GM21786 (cell line): ENCODE results near the gene PPM1A.

Experiments
- ATAC-seq: cut with Tn5 transposase; IDR thresholded peaks from one replicate; pipeline ENCODE4 v1.9.1; 2021; ENCODE audit not compliant: unreplicated experiment

The PPM1A gene

GRCh38 chr14:60248697-60249318 is at the start of gene PPM1A:
PPM1A (plus strand) TSS chr14:60249221; CDS start chr14:60282704, 33,483 bp downstream.
- peak; percentile 63 for ATAC-seq

DNA sequence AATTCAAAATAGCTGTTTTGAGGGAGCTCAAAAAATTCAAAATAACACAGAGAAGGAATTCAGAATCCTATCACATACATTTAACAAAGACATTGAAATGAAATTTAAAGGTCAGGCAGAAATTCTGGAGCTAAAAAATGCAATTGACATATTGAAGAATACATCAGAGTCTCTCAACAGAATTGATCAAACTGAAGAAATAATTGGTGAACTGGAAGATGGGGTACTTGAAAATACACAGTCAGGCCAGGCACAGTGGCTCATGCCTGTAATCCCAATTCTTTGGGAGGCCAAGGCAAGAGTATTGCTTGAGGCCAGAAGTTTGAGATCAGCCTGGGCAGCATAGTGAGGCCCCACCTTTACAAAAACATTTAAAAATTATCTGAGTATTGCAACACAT is 49.7 kb upstream of the PPM1A start:
- no peak for ATAC-seq

DNA sequence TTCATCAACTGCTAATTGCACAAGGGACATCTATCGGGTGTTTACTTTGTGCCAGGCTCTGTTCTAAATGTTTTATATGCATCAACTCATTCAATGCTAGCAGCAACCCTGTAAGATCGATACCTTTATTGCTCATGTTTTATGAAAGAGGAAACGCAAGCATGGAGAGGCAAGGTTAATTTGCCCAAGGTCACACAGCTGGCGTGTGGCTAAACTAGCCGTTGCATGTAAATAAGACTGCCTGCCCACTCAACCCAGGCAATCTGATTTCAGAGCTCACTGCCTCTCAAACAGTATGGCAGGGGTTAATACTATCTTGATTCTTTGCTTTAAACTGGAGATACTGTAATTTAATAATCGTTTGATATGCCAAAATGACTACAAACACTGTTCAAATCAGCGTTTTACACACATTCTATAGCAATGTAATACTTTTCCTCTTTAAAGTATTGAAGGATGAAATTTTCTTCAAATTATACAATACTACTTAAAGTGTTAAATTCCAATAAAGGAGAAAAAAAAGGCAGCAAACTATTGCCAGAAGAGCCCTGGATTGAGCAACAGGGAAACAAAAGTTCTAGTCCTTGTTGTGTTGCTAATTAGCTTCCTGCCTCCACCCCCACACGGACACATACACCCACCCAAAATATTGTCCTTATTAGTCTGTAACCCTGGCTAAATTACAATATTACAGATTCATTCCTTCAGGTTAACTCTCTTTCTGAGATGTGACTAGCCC is 44.7 kb upstream of the PPM1A start:
- peak; percentile 78 for ATAC-seq

GRCh38 chr14:60204843-60205774 is 43.9 kb upstream of the PPM1A start:
- ATAC-seq: peak; percentile 52

DNA sequence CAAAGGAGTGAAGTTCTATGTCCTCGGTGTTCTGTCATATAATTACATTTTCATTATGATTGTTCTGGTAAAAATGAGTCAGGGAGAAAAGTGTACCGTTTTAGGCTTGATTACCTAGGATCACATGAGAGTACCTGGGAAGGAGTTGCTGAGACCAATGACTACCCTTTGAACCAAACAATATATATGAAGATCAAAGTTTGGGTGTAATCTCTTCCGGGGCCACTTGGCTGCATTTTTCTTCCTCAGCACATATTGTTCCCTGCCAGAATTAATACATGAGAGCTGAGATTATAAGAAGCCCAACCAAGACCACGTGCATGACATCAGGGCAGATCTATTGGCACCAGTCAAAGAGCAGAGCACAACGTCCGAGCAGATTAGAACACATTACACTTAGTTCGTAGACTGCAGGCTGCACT is 42.8 kb upstream of the PPM1A start:
- ATAC-seq: no peak

- ATAC-seq: peak; percentile 38
Measured at GRCh38 chr14:60206837-60207533, 42.0 kb upstream of the PPM1A start.

DNA sequence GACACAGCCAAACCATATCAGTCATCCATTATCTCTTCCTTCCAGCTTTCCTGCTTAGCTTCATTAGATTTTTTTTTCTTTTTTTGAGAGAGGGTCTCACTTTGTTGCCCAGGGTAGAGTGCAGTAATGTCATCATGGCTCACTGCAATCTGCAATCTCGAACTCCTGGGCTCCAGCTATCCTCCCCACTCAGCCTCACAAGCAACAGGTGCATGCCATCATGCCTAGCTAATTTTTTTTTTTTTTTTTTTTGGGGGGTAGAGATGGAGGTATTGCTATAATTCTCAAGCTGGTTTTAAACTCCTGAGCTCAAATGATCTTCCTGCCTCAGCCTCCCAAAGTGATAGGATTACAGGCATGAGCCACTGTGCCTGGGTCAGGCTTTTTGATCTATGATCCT is 38.3 kb upstream of the PPM1A start:
- ATAC-seq: no peak

GRCh38 chr14:60211153-60211552 is 37.9 kb upstream of the PPM1A start:
- no peak for ATAC-seq

DNA sequence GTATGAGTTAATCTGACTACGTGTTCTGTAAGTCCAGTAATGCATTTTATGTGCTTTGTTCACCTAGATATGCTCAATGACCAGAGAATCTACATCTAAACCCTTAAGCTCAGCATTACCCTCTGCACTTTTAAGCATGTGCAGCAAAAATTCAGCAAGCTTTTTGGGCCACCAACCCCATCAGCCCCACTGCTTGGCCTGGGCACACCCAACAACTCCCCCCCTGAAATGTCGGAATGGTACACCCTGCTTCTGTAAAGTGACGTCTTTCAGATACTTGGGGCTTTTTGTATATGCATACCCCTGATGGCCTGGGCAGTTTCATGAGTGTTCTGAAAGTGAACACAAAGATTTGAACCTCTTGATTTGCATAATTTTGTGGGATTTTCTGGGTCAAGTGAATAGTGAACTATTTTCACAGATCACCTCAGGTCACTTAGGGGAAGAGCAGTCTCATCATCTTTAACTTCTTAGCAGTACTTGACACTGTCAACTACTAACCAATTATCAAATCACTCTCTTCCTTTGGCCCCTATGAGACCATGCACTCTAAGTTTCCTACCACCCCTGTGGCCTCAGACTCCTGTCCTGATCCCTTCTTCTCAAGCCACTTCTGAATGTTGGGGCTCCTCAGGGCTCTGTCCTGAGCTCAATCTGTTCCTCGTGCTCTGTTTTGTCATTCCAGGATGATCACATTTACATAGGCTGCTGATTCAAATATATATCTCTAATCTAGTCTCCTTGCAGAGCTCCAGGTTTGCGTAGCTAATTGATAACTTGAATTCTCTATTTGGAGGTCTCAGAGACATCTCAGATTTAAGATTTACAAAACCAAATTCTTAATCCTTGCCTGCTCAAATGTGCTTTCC is 36.3 kb upstream of the PPM1A start:
- peak; percentile 89 for ATAC-seq

GRCh38 chr14:60214003-60214402 is 35.0 kb upstream of the PPM1A start:
- ATAC-seq: no peak

DNA sequence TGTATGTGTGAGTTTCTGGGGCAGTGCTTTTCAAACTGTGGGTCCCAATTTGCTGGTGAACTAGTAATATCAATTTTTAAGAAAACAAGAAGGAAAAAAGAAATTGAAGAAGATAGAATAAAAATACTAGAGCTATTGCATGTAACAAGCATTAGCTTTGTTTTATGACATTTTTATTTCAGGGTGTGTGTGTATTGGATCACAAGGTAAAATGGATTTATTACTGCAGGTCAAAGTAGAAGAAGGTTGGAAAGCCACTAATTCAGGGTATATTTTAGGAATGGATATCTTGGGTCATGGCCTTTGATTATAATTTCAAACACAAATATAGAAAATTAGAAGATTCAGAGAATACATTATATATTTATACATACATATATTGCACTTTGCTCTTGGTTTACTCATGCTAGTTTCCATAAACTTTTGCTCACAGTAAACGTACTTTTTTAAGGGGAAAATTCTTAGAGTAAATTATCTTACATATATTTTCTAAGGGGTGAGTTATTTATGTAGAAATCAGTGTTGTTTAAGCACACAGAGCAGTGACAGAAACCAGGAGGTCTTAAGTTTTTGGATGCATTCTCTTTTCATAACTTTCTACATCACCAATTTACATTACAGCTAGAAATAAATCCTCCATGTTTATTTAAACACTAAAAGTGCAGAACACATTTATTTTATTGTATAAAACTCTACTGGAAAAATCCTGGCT is 34.5 kb upstream of the PPM1A start:
- no peak for ATAC-seq

GRCh38 chr14:60215127-60215444 is 33.9 kb upstream of the PPM1A start:
- no peak for ATAC-seq

GRCh38 chr14:60215520-60216420 is 33.3 kb upstream of the PPM1A start:
- ATAC-seq: no peak

DNA sequence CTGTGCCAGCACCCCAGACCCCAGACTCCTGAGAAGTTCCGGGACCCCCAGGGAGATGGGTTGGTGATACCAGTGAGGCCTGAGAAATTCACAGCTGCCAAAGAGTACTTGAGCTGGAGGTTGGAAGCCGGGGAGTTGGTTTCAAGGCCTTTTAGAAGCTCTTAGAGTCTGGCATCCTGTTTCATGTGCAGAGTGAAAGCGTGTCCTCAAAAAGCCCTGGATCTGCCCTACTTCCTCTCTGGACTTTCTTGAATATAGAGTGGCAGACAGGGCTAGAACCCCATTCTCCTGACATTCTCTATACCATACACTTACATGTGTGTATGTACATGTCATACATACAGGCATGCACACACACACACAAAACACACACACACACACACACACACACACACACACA is 31.3 kb upstream of the PPM1A start:
- ATAC-seq: no peak

GRCh38 chr14:60220084-60220483 is 28.9 kb upstream of the PPM1A start:
- peak; percentile 57 for ATAC-seq

DNA sequence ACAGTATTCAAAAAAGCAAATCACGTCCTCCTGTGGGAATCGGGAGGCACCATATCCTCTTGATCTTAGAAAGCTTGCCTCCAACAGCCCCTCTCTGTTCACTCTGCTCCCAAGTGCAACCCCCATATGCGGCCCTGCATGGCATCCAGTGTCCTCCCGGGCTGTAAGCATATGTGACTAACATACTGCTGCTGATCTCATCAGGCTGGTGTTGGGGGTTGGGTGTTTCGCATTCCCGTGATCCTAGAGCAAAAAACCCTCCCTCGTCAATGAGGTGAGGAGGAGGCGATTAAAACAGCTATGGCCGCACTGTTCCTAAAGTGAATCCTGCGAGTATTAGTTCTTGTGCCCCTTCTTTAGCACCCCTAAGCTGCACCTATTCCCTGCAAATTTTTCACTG is 28.1 kb upstream of the PPM1A start:
- ATAC-seq: no peak

DNA sequence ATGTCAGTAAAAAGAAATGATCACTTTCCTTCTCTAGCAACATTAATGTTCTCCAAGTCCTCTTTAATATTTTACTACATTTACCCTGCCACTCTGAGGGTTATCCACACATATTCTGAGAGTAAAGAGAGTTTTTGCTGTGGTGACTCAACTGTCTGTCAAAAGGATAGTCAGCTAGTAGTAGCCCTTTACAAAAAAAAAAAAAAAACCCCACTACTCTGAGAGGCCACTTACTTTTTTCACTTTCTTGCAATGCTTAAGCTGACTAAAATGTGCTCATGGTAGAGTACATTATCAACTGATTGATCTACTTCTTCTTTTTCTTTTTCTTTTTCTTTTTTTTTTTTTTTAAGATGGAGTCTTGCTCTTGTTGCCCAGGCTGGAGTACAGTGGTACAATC is 27.6 kb upstream of the PPM1A start:
- peak; percentile 49 for ATAC-seq

GRCh38 chr14:60222820-60223219 is 26.2 kb upstream of the PPM1A start:
- ATAC-seq: no peak

DNA sequence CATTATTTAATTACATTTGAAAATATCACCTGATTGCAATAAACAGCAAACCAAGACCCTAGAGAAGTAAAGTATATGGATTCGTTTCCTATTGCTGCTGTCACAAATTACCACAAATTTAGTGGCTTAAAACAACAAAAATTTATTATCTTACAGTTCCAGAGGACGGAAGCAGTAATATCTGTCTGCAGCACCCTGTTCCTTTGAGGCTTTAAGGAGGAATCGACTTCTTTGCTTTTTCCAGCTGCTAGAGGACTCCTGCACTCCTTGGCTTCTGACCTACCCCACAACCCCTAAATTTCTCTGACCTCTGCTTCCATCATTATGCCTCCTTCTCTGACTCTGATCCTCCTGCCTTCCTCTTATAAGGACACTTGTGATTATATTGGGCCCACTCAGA is 23.8 kb upstream of the PPM1A start:
- ATAC-seq: no peak
